Adrenal gland (tissue), 5 donors: Measurements from ENCODE around the gene VSTM2B.

Experiments used
- POLR2A ChIP-seq, 2 donors: fragments of 450-650 bp; IDR thresholded peaks; one replicate each; pipeline ENCODE4 v1.6.1; 2017; ENCODE audit warnings: antibody characterized with exemption in 2 of 2, mild to moderate bottlenecking in 2 of 2, moderate library complexity in 1 of 2
- TF ChIP-seq, protein P1 (sequence below), 6 experiments: fragments of 450-650 bp in 4 of 6; fragments of 200-600 bp in 2 of 6; sonication (generic) in 1 of 6; IDR thresholded peaks; 1 replicate in 5 of 6; 2 replicates in 1 of 6; pipeline versions ENCODE4 v1.5.1 to v1.8.0; 2016 to 2021; ENCODE audit warnings: antibody characterized with exemption in 6 of 6, mild to moderate bottlenecking in 2 of 6, moderate library complexity in 1 of 6
- donor health status: DM: no; HTN: no; CAD: no.

DNA sequence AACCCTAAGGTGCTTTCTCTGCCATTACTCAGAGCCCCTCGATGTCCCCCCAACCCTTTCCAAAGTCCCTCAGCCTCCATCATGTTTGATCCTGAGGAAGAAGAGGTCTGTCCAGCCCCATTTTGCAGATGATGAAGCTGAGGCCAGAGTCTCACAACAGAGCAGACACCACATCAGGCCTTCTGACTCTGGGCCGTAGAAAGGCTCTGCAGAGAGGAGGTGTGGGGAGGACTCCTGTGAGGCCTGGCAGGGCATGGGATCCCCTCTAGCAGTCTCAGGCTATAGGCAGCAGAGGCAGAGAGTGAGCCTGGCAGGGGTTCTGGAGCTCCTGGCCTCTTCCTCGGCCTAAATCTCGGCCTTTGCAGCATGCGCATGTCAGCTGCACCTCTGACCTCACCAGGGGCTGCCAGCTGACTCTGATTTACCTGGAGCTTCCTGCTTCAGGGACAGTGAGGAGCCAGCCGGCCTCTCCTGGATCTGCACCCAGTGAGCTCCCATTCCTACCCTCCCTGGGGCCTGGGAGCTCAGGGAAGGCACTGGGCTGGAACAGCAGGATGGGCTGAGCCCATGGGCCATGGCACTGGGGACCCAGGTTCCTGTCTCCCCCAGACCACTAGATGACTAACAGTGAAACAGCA is 41.7 kb upstream of the VSTM2B start:
- TF ChIP-seq POLR2A (IDR thresholded peaks at IDR 0.05) = no peak
- TF ChIP-seq, protein P1, sequence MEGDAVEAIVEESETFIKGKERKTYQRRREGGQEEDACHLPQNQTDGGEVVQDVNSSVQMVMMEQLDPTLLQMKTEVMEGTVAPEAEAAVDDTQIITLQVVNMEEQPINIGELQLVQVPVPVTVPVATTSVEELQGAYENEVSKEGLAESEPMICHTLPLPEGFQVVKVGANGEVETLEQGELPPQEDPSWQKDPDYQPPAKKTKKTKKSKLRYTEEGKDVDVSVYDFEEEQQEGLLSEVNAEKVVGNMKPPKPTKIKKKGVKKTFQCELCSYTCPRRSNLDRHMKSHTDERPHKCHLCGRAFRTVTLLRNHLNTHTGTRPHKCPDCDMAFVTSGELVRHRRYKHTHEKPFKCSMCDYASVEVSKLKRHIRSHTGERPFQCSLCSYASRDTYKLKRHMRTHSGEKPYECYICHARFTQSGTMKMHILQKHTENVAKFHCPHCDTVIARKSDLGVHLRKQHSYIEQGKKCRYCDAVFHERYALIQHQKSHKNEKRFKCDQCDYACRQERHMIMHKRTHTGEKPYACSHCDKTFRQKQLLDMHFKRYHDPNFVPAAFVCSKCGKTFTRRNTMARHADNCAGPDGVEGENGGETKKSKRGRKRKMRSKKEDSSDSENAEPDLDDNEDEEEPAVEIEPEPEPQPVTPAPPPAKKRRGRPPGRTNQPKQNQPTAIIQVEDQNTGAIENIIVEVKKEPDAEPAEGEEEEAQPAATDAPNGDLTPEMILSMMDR (IDR thresholded peaks at IDR 0.05) = no peak
